ENCODE data around the gene APOL1.
"Not testable (repeated sequence)": the region's sequence is repeated elsewhere in the genome, so short reads cannot be mapped to it uniquely, and the experiment has no call there.

The APOL1 gene

GRCh38 chr22:36224245-36224644, 28.7 kb upstream of the APOL1 start:
- DNase-seq (ENCODE audit: low read depth in 2 of 2, low spot score in 1 of 2) = no peak

DNA sequence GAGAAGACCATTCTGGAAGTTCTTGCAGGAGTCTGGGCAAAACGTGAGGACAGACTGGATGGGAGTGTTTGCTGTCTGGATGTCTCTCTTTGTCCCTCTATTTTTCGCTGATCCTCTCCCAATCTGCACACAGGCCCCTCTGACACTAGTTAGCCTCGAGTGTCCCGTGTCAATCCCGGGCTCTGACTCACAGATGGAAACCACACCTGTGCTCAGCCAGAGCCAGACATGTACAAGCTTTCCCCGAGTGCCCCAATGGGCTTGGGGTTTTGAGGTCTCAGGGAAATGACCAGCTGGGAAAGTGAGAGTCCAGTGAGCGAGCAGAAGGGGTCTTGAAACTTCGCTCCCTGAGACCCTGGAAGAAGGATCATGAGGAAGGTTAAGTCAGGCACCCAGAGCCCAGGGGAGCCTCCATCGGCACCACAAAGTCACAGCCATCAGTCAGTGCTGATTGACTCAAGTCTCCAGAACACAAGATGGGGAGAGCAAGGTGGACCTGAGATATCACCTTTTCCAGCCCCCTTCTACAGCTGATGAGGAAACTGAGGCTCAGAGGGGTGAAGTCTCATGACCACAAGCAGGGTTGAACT, 27.5 kb upstream of the APOL1 start:
- DNase-seq (ENCODE audit: low read depth in 2 of 2, low spot score in 1 of 2) = no peak

GRCh38 chr22:36226189-36226588, 26.7 kb upstream of the APOL1 start:
- no peak for DNase-seq (ENCODE audit: low read depth in 2 of 2, low spot score in 1 of 2)

GRCh38 chr22:36227396-36227795, 25.5 kb upstream of the APOL1 start:
- DNase-seq (ENCODE audit: low read depth in 2 of 2, low spot score in 1 of 2) = no peak

DNA sequence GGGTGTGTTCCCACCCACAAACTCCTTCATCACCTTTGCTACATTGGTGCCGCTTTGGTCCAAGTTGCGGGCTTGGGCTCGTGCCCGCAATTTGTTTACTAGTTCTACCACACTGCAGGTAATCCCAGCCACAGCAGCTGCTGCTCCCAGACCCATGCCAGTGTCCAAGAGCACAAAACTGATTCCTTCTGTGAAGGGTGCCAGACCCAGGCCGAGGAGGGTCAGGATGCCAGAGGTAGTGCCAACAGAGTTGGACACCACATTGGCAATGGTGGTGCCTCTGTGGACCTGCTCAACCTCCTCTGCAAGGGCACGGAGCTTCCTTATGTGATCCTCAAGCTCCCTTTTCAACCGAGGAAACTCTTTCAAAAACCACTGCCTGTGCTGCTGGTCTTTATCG, 25.1 kb upstream of the APOL1 start:
- DNase-seq (ENCODE audit: low read depth in 2 of 2, low spot score in 1 of 2) = no peak

DNA sequence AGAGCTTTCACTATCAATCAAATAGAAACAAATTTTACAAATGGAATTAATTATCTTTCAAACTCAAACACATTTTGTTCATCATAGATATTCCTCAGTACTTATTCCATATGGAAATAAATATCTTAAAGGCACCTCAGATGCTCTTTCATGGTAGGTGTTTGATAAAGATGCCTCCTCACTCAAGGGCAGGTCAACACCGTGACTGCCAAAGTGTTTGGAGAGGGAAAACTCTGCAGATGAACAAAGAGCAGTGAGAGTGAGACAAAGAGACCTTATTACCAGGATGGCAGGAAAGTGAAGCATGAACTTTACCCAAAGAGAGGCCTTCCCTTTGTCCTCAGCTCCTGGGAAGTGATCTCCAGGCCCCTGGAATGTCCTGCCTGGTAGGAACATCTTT, 24.6 kb upstream of the APOL1 start:
- not testable (repeated sequence) for DNase-seq (ENCODE audit: low read depth in 2 of 2, low spot score in 1 of 2)

- no peak for DNase-seq (ENCODE audit: low read depth in 2 of 2, low spot score in 1 of 2)
These were observed 24.0 kb upstream of the APOL1 start for GRCh38 chr22:36228944-36229343.

- DNase-seq (ENCODE audit: low read depth in 2 of 2, low spot score in 1 of 2) = not testable (repeated sequence)
These were observed 23.3 kb upstream of the APOL1 start for GRCh38 chr22:36229649-36230048.

DNA sequence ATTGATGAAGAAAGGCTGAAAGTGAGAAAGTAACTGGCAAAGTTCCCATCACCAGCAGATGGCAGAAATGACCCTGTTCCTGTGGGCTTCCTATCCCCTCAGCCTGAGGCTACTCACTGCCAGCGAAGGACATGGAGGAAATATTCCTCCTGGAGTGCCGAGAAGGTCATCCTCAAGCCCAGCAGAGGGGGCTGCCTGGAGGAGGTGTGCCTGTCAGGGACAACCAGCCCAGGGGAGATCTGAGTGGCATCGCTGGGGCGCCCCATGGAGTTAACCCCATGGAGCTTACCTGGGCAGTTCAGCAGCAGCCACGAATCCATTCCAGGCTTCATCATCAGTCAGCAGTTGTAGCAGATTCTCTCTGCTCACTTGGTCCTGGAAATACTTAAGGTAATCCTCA, 21.9 kb upstream of the APOL1 start:
- DNase-seq (ENCODE audit: low read depth in 2 of 2, low spot score in 1 of 2) = not testable (repeated sequence)

DNA sequence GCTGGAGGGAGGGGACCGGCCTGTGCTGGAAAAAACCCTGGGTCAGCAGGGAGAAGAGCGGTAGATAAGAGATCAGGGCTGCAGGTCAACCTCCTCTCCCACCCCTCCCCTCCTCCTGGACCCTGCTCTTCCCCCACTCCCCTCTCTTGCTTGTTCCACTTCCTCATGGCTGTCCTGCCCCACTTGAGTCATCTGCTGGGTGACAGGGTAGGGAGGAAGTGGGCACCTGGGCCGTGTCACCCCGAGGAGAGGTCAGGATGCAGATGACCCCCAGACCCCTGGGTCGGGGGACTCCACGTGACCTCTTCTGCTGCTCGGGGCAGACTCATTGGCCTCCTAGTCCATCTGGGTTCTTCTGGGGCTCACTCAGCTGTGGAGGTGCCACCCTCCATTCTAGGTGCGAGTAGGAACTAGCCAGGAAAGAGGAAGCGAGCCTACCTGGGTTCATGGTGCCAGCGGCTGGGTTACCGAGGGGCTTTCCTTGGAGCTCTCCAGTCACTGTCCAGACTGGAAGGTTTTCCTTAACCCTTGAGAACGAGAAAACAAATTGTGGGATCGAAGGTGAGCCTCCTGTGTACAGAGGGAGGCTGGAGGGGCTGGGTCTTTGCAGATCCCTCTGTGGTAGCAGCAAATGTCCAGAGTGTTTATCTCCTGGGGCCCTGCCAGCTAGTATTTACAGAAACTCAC, 20.1 kb upstream of the APOL1 start:
- DNase-seq (ENCODE audit: low read depth in 2 of 2, low spot score in 1 of 2) = no peak

- DNase-seq (ENCODE audit: low read depth in 2 of 2, low spot score in 1 of 2) = no peak
These were observed 19.1 kb upstream of the APOL1 start for GRCh38 chr22:36233796-36234195.

- no peak for DNase-seq (ENCODE audit: low read depth in 2 of 2, low spot score in 1 of 2)
These were observed 18.7 kb upstream of the APOL1 start for GRCh38 chr22:36234213-36234612.

GRCh38 chr22:36234919-36235318, 18.0 kb upstream of the APOL1 start:
- DNase-seq (ENCODE audit: low read depth in 2 of 2, low spot score in 1 of 2) = no peak

- no peak for DNase-seq (ENCODE audit: low read depth in 2 of 2, low spot score in 1 of 2)
These were observed 17.3 kb upstream of the APOL1 start for GRCh38 chr22:36235585-36235984.

GRCh38 chr22:36236388-36237319, 16.3 kb upstream of the APOL1 start:
- DNase-seq (ENCODE audit: low read depth in 2 of 2, low spot score in 1 of 2) = no peak

- DNase-seq (ENCODE audit: low read depth in 2 of 2, low spot score in 1 of 2) = no peak
These were observed 15.2 kb upstream of the APOL1 start for GRCh38 chr22:36237462-36238372.

GRCh38 chr22:36238373-36239149, 14.4 kb upstream of the APOL1 start:
- no peak for DNase-seq (ENCODE audit: low read depth in 2 of 2, low spot score in 1 of 2)

GRCh38 chr22:36239150-36239400, 13.9 kb upstream of the APOL1 start:
- DNase-seq (ENCODE audit: low read depth in 2 of 2, low spot score in 1 of 2) = no peak

DNA sequence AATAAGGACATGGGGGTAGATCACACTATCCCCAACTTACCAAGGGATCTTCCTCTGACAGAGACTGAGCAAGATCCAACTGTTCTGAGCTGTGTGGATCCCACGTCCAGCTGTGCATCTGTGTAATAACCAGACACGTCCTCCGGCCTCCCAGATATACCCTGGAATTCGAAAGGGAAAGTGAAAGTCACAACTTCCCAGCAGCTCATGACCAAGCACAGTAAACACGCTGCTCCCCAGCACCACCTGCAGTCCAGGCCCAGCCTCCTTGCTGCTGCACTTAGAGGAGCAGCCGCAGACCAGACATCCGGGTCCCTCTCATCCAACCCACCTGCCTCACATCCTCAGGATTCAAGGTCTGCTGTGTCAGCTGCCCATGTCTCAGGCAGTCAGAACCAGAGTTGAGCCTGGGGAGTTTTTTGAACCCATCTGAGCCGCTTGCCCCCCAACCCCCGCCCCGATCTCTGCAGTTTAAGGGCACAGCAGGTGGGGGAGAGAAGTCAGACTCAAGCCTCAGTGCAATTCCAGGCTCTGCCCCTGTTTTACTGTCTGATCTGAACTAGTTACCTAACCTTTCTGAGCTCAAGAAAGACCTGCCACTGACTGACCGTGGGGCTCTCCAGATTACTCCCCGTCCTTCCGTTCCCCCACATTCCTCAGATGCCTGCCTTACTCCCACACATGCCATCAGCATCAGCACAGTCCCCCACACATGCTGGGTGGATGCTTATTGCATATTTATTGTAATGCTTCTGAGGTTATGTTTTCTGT, 13.3 kb upstream of the APOL1 start, which contains the start of gene APOL2:
Gene APOL2 (minus strand): TSS at position 127 of the 771 bp plus-strand sequence. CDS start 6,365 bp downstream, outside the sequence.
- peak; percentile 58 to 71 for DNase-seq (ENCODE audit: low read depth in 2 of 2, low spot score in 1 of 2)

GRCh38 chr22:36243986-36244385, 8.9 kb upstream of the APOL1 start:
- no peak for DNase-seq (ENCODE audit: low read depth in 2 of 2, low spot score in 1 of 2)

All from stimulated activated CD8-positive, alpha-beta memory T cell treated with anti-CD3 and anti-CD28 coated beads, Interleukin-4, amount 100 ng/mL, for 1 hour (primary cell).